ENCODE data around the gene ZDHHC22. TPM values are rescaled to one million over a fixed set of nuclear protein-coding genes. Genes with fewer than 3 reads are reported as not detected.

The ZDHHC22 gene
- total and polyA plus RNA-seq, 2 of the 13 experiments (the other 11 are each of a cell fraction or from before 2014, with no cell fraction given): not detected

- in situ Hi-C loops (cut with HindIII; ENCODE audit: extremely low pct_ligation_motif_present, low pct_unique_long_range_greater_than_20kb) (no loop called here), intact Hi-C loops (cut with micrococcal nuclease; ENCODE audit: unreplicated experiment) (no loop called here)
- no peak for ATAC-seq
- POLR2A ChIA-PET: no interaction called here
- Histone ChIP-seq H4K20me1 (ENCODE audit: insufficient read depth, low read length) (no peaks in the 10 kb centered on the region), H3K27ac (ENCODE audit: extremely low read length, insufficient read depth, low read length) (no peak overlapping the region), H3K27me3 (ENCODE audit: control insufficient read depth in 1 of 2, insufficient read depth in 2 of 2, low read length in 2 of 2) (0 out of 5 replicates have a peak, but pooled peaks cover 0 to 5% of the 10 kb centered on the region in 2 experiments), H3K79me2 (ENCODE audit: insufficient read depth, low read length) (no peaks in the 10 kb centered on the region), H3K4me1 (ENCODE audit: insufficient read depth, low read length) (0 out of 2 replicates have a peak, but pooled peaks cover 9% of the 10 kb centered on the region), H3K9me3 (ENCODE audit: low read length) (no peaks in the 10 kb centered on the region), H3K9ac (ENCODE audit: insufficient read depth, low read depth, low read length) (no peak overlapping the region), H3K36me3 (replicated peaks in 1 of 2; ENCODE audit: control insufficient read depth in 1 of 2, insufficient read depth in 2 of 2, low read length in 2 of 2) (no peaks in the 10 kb centered on the region), H2AFZ (ENCODE audit: low read length) (no peak overlapping the region), H3K4me2 (ENCODE audit: low read depth, low read length) (no peak overlapping the region), H3K4me3 (replicated peaks in 1 of 3; ENCODE audit: insufficient read depth in 1 of 3, low read depth in 2 of 3, low read length in 3 of 3) (no peak overlapping the region)
- no TSS peak for BruUV-seq (replicated peaks)
- CTCF ChIA-PET (ENCODE audit: low intra/inter-chr PET ratio, low total read pairs): no interaction called here
- FAIRE-seq: no peak
- DNase-seq (ENCODE audit: low spot score): no peak
- TF ChIP-seq ZNF431 (CRISPR knock-in tag; IDR thresholded peaks at IDR 0.05; ENCODE audit: borderline replicate concordance, low read depth): no peak
- TF ChIP-seq, protein P1, sequence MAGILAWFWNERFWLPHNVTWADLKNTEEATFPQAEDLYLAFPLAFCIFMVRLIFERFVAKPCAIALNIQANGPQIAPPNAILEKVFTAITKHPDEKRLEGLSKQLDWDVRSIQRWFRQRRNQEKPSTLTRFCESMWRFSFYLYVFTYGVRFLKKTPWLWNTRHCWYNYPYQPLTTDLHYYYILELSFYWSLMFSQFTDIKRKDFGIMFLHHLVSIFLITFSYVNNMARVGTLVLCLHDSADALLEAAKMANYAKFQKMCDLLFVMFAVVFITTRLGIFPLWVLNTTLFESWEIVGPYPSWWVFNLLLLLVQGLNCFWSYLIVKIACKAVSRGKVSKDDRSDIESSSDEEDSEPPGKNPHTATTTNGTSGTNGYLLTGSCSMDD (CRISPR knock-in tag; IDR thresholded peaks at IDR 0.05): no peak
- TF ChIP-seq, protein P2, sequence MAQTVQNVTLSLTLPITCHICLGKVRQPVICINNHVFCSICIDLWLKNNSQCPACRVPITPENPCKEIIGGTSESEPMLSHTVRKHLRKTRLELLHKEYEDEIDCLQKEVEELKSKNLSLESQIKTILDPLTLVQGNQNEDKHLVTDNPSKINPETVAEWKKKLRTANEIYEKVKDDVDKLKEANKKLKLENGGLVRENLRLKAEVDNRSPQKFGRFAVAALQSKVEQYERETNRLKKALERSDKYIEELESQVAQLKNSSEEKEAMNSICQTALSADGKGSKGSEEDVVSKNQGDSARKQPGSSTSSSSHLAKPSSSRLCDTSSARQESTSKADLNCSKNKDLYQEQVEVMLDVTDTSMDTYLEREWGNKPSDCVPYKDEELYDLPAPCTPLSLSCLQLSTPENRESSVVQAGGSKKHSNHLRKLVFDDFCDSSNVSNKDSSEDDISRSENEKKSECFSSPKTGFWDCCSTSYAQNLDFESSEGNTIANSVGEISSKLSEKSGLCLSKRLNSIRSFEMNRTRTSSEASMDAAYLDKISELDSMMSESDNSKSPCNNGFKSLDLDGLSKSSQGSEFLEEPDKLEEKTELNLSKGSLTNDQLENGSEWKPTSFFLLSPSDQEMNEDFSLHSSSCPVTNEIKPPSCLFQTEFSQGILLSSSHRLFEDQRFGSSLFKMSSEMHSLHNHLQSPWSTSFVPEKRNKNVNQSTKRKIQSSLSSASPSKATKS (CRISPR knock-in tag; IDR thresholded peaks at IDR 0.05): no peak
- WGBS (ENCODE audit: low lambda C conversion rate): 23% methylated on average over 5 of the region's 5 CpGs
These were observed 56.6 kb downstream of the ZDHHC22 start for GRCh38 chr14:77084985-77085384.

DNA sequence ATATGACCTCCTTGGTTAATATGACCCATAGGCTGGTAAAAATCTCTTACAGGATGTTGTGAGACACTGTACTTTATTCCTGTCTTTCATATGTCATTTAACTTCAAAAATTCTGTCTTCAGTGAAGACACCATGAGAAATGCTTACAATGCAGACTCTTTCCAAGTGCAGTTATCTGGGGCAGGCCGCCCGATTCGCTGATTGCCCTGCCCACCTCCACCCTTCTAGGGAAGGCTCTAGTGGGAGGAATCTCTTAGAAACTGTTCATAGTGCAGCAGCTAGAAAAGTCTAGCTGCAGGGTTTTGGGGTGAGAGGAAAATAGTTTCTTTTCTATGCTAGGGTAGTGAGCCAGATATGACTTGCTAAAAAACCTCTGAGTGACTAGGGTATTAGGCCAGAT lies 58.5 kb downstream of the ZDHHC22 start:
- H3K4me3 ChIP-seq (replicated peaks in 1 of 3; ENCODE audit: insufficient read depth in 1 of 3, low read depth in 2 of 3, low read length in 3 of 3): no peak overlapping the region
- FAIRE-seq (no peak), DNase-seq (ENCODE audit: low spot score) (no peak), ATAC-seq (no peak)
- no peaks in the 10 kb centered on the region for H4K20me1 ChIP-seq (ENCODE audit: insufficient read depth, low read length)
- no TSS peak for BruUV-seq (replicated peaks)
- ChIA-PET CTCF (ENCODE audit: low intra/inter-chr PET ratio, low total read pairs) (no interaction called here), POLR2A (no interaction called here)
- H3K4me2 ChIP-seq (ENCODE audit: low read depth, low read length): no peak overlapping the region
- WGBS (ENCODE audit: low lambda C conversion rate): 5% methylated on average over 3 of the region's 3 CpGs
- H3K4me1 ChIP-seq (ENCODE audit: insufficient read depth, low read length): 0 out of 2 replicates have a peak, but pooled peaks cover 9% of the 10 kb centered on the region
- in situ Hi-C loops (cut with HindIII; ENCODE audit: extremely low pct_ligation_motif_present, low pct_unique_long_range_greater_than_20kb) (no loop called here), intact Hi-C loops (cut with micrococcal nuclease; ENCODE audit: unreplicated experiment) (no loop called here)
- H3K27ac ChIP-seq (ENCODE audit: extremely low read length, insufficient read depth, low read length): no peak overlapping the region
- H3K79me2 ChIP-seq (ENCODE audit: insufficient read depth, low read length): no peaks in the 10 kb centered on the region
- no peaks in the 10 kb centered on the region for H3K36me3 ChIP-seq (replicated peaks in 1 of 2; ENCODE audit: control insufficient read depth in 1 of 2, insufficient read depth in 2 of 2, low read length in 2 of 2)
- no peak overlapping the region for H2AFZ ChIP-seq (ENCODE audit: low read length)
- peaks cover 0 to 5% of the 10 kb centered on the region in 2 experiments; a peak in 2 of 5 replicates for H3K27me3 ChIP-seq (ENCODE audit: control insufficient read depth in 1 of 2, insufficient read depth in 2 of 2, low read length in 2 of 2)
- H3K9me3 ChIP-seq (ENCODE audit: low read length): no peaks in the 10 kb centered on the region
- no peak overlapping the region for H3K9ac ChIP-seq (ENCODE audit: insufficient read depth, low read depth, low read length)
- TF ChIP-seq PRDM10 (CRISPR knock-in tag; IDR thresholded peaks at IDR 0.05; ENCODE audit: low read depth) (no peak), ZNF878 (CRISPR knock-in tag; IDR thresholded peaks at IDR 0.05) (no peak), MXD1 (CRISPR knock-in tag; IDR thresholded peaks at IDR 0.05) (no peak), ZNF121 (CRISPR knock-in tag; IDR thresholded peaks at IDR 0.05) (no peak), PATZ1 (CRISPR knock-in tag; IDR thresholded peaks at IDR 0.05) (no peak)

Data from HepG2 (cell line).